Ammon's horn (tissue), 1 donor: ENCODE results near the gene CD300C.
A peak's percentile ranks its signal among the peaks of the same experiment; 100 is the strongest.
"Not testable (repeated sequence)": the region's sequence is repeated elsewhere in the genome, so short reads cannot be mapped to it uniquely, and the experiment has no call there.

Experiments used
- DNase-seq: peaks from one replicate; pipeline ENCODE4 v3.0.0-alpha.2; 2016; ENCODE audit warnings: low spot score

The CD300C gene

DNA sequence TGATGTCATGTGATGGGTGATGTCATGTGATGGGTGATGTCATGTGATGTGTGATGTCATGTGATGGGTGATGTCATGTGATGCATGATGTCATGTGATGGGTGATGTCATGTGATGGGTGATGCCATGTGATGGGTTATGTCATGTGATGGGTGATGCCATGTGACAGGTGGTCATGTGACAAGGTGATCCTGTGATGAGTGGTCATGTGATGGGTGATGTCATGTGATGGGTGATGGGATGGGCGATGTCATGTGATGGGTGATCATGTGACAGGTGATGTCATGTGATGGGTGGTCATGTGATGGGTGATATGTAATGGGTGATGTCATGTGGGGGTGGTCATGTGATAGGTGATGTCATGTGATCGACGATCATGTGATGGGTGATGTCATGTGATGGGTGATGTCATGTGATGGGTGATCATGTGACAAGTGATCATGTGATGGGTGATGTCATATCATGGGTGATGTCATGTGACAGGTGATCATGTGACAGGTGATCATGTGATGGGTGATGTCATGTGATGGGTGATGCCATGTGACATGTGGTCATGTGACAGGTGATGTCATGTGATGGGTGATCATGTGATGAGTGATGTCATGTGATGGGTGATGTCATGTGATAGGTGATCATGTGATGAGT, 31.8 kb downstream of the CD300C start:
- DNase-seq = no peak

DNA sequence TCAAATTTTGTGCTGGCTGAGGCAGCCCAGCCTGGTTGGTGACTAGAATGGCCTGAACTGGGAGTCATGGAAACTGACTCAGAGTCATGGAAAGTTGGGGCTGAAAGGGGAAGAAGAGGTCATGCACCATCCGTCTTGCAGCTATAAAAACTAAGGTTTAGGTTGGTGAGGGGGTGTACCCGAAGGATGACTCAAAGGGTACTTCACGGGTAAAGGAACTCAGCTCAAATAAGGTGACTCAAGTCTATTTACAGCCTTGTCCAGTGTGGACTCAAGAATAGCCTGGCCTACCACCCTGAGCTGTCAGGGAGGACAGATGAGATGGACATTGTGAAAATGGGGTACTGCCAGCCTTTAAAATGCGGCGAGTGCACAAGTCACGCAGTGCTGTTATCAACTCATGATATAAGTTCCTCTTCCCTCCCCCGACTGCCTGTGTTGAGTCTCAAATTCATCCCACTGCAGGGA, 33.3 kb downstream of the CD300C start:
- peak; percentile 22 for DNase-seq

- no peak for DNase-seq
Observed at GRCh38 chr17:74512036-74512435, 33.9 kb downstream of the CD300C start.

DNA sequence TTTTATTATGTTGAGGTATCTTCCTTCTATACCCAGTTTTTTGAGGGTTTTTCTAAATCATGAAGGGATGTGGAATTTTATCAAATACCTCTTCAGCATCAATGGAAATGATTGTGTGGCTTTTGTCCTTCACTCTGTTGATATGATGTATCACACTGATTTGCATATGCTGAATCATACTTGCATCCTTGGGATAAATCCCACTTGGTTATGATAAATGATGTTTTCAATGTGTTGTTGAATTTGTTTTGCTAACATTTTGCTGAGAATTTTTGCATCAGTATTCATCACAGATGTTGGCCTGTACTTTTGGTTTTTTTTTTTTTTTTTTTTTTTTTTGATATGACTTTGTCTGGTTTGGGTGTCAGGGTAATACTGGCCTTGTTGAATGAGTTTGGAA, 37.8 kb downstream of the CD300C start:
- DNase-seq = no peak

- not testable (repeated sequence) for DNase-seq
Observed at GRCh38 chr17:74503949-74504348, 42.0 kb downstream of the CD300C start.

GRCh38 chr17:74502861-74503260, 43.1 kb downstream of the CD300C start:
- no peak for DNase-seq

DNA sequence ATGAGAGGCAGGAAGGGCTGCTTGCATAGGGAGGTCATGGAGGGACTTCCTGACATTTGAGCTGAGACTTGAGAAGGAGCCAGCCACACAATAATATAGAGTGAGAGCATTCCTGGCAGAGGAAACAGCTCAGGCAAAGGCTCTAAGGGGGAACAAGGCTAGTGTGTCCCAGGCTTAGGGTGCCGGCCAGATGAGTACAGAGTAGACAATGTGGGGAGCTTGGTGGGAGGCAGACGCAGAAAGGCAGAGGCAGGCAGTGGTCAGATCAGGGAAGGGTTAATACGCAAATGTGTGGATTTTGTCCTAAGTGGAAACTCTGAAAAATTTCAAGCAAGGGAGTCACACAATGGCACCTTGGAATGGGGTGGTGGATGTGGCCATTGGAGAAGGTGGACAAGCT, 45.9 kb downstream of the CD300C start:
- no peak for DNase-seq

- DNase-seq = no peak
Observed at GRCh38 chr17:74497471-74497870, 48.4 kb downstream of the CD300C start.

DNA sequence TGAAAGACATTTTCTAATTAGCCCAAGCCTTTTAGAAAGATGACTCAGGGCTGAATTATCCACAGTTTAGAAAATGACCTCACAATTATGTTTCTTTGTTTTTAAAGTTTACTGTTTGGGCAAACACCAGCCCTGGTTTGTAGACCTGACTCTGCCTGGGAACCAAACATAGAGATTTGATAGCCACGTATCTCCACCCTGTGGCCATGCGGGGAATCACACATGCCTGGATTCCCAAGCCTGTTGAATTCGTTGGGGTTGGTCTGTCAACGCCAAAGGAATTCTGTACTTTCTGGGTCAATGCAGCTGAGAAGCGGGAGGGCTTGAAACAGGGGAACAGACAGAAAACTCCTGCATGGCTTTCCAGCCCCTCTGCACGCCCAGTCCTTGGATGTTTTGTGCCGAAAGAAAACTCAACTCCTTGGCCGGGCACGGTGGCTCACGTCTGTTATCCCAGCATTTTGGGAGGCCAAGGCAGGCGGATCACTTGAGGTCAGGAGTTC, 52.5 kb downstream of the CD300C start:
- DNase-seq = peak; percentile 86

GRCh38 chr17:74491626-74492025, 54.3 kb downstream of the CD300C start:
- DNase-seq = no peak
